ENCODE results near the gene TMEM222. TPM values are rescaled to one million over a fixed set of nuclear protein-coding genes. Genes with fewer than 3 reads are reported as not detected.

Gene TMEM222
- total RNA-seq, 1 experiment from 2014 or later = 28.7 TPM

DNA sequence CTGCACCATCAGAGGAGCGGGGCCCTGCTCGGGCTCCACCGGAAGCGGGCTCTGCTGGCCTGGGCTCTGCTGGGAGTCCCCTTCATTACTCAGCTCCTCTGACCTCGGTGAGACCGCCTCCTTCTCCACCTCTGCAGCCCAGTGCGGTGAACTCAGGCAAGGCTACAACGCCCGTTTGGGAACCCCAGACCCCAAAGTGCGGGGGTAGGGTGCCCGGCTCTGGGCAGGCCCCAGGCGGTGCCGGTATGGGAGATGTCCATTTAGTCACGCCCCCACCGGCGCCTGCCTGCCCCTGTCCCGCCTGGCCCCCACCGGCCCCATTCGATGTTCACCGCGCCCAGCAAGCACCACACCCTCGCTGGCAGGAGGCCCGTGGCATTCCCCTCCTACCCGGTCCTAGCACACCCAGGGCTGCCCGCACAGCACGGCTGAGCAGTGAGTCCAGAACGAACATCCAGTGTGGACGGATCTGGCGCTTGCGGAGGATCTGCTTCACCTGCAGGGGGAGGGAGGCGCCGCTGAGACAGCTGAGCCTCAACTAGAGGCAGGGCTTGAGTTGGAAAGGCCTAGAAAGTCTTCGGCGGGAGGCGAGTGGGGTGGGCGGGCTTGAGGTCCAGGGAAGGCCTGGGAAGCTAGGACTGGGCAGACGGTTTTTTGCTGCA is 34.8 kb downstream of the TMEM222 start (continued):
- no peak for TF ChIP-seq E2F5 (CRISPR knock-in tag; IDR thresholded peaks at IDR 0.05)
- TF ChIP-seq ZNF121 (CRISPR knock-in tag; IDR thresholded peaks at IDR 0.05) = no peak
- TF ChIP-seq ELF4 (CRISPR knock-in tag; IDR thresholded peaks at IDR 0.05; ENCODE audit: low read depth) = no peak
- TF ChIP-seq FOXK1 (CRISPR knock-in tag; IDR thresholded peaks at IDR 0.05) = no peak
- TF ChIP-seq IRF2 (CRISPR knock-in tag; IDR thresholded peaks at IDR 0.05; ENCODE audit: borderline replicate concordance, low read depth) = no peak
- TF ChIP-seq, protein P1, sequence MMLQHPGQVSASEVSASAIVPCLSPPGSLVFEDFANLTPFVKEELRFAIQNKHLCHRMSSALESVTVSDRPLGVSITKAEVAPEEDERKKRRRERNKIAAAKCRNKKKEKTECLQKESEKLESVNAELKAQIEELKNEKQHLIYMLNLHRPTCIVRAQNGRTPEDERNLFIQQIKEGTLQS (CRISPR knock-in tag; conservative IDR thresholded peaks at IDR 0.05) = no peak
- TF ChIP-seq, protein P2, sequence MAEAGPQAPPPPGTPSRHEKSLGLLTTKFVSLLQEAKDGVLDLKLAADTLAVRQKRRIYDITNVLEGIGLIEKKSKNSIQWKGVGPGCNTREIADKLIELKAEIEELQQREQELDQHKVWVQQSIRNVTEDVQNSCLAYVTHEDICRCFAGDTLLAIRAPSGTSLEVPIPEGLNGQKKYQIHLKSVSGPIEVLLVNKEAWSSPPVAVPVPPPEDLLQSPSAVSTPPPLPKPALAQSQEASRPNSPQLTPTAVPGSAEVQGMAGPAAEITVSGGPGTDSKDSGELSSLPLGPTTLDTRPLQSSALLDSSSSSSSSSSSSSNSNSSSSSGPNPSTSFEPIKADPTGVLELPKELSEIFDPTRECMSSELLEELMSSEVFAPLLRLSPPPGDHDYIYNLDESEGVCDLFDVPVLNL (CRISPR knock-in tag; IDR thresholded peaks at IDR 0.05; ENCODE audit: borderline replicate concordance, low read depth) = no peak
- no peak for TF ChIP-seq NFYB (CRISPR knock-in tag; conservative IDR thresholded peaks at IDR 0.05; ENCODE audit: low read depth)
- TF ChIP-seq CBFB (CRISPR knock-in tag; IDR thresholded peaks at IDR 0.05; ENCODE audit: low read depth) = no peak
- no peak for TF ChIP-seq RELA (CRISPR knock-in tag; IDR thresholded peaks at IDR 0.05; ENCODE audit: borderline replicate concordance)
- TF ChIP-seq, protein P3, sequence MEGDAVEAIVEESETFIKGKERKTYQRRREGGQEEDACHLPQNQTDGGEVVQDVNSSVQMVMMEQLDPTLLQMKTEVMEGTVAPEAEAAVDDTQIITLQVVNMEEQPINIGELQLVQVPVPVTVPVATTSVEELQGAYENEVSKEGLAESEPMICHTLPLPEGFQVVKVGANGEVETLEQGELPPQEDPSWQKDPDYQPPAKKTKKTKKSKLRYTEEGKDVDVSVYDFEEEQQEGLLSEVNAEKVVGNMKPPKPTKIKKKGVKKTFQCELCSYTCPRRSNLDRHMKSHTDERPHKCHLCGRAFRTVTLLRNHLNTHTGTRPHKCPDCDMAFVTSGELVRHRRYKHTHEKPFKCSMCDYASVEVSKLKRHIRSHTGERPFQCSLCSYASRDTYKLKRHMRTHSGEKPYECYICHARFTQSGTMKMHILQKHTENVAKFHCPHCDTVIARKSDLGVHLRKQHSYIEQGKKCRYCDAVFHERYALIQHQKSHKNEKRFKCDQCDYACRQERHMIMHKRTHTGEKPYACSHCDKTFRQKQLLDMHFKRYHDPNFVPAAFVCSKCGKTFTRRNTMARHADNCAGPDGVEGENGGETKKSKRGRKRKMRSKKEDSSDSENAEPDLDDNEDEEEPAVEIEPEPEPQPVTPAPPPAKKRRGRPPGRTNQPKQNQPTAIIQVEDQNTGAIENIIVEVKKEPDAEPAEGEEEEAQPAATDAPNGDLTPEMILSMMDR (IDR thresholded peaks at IDR 0.05) = no peak
- no peak for TF ChIP-seq ZNF416 (CRISPR knock-in tag; IDR thresholded peaks at IDR 0.05)
- no peak for TF ChIP-seq ZNF138 (CRISPR knock-in tag; conservative IDR thresholded peaks at IDR 0.05)
- TF ChIP-seq, protein P4, sequence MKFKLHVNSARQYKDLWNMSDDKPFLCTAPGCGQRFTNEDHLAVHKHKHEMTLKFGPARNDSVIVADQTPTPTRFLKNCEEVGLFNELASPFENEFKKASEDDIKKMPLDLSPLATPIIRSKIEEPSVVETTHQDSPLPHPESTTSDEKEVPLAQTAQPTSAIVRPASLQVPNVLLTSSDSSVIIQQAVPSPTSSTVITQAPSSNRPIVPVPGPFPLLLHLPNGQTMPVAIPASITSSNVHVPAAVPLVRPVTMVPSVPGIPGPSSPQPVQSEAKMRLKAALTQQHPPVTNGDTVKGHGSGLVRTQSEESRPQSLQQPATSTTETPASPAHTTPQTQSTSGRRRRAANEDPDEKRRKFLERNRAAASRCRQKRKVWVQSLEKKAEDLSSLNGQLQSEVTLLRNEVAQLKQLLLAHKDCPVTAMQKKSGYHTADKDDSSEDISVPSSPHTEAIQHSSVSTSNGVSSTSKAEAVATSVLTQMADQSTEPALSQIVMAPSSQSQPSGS (CRISPR knock-in tag; IDR thresholded peaks at IDR 0.05; ENCODE audit: borderline replicate concordance, low read depth) = no peak
- TF ChIP-seq, protein P5, sequence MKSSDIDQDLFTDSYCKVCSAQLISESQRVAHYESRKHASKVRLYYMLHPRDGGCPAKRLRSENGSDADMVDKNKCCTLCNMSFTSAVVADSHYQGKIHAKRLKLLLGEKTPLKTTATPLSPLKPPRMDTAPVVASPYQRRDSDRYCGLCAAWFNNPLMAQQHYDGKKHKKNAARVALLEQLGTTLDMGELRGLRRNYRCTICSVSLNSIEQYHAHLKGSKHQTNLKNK (CRISPR knock-in tag; IDR thresholded peaks at IDR 0.05) = no peak

GRCh38 chr1:27357281-27358037 is 35.5 kb downstream of the TMEM222 start:
- Mint-ChIP-seq H3K27me3 (ENCODE audit: low read depth) (peaks cover 49% of the 10 kb centered on the region), H3K9me3 (no peaks in the 10 kb centered on the region), H3K4me3 (peak overlapping the region; percentile 37), H3K4me1 (peaks cover 17% of the 10 kb centered on the region), H3K27ac (no peak overlapping the region), H3K36me3 (no peaks in the 10 kb centered on the region)
- POLR2A ChIA-PET = interaction anchor here (0.6 to 1.2 kb wide), 3 partner anchors 9 to 71 kb away, joined by 3 to 6 read pairs (median 4); no protein-coding TSS in a partner anchor
- ATAC-seq = peak; percentile 70
- CTCF ChIA-PET = interaction anchor here (0.5 to 11.0 kb wide), 55 partner anchors 9 to 350 kb away, joined by 3 to 258 read pairs (median 5); partner anchors contain the start of genes CD164L2, FCN3, GPR3 and MAP3K6
- DNase-seq (ENCODE audit: low spot score) = peak; percentile 87
- no peak for TF ChIP-seq E2F1 (CRISPR knock-in tag; IDR thresholded peaks at IDR 0.05)
- no peak for TF ChIP-seq ZNF423 (CRISPR knock-in tag; IDR thresholded peaks at IDR 0.05)
- peak; percentile 74 for TF ChIP-seq MAX (CRISPR knock-in tag; IDR thresholded peaks at IDR 0.05)
- TF ChIP-seq GABPB1 (CRISPR knock-in tag; IDR thresholded peaks at IDR 0.05) = no peak
- no peak for TF ChIP-seq TP53 (CRISPR knock-in tag; IDR thresholded peaks at IDR 0.05)
- peak; percentile 70; the same call in 1 of the 2 replicates for TF ChIP-seq FOXP1 (CRISPR knock-in tag; IDR thresholded peaks at IDR 0.05; ENCODE audit: borderline replicate concordance)
- TF ChIP-seq, protein P5 (CRISPR knock-in tag; IDR thresholded peaks at IDR 0.05) = no peak
- peak; percentile 61; the same call in 1 of the 2 replicates for TF ChIP-seq ZNF263 (CRISPR knock-in tag; IDR thresholded peaks at IDR 0.05; ENCODE audit: low read depth)
- TF ChIP-seq, protein P3 (IDR thresholded peaks at IDR 0.05) = peak; percentile 100
- no peak for TF ChIP-seq RORB (CRISPR knock-in tag; IDR thresholded peaks at IDR 0.05)
